SK-N-SH (cell line): Measurements from ENCODE around the gene CATSPER4. TPM values are rescaled to one million over a fixed set of nuclear protein-coding genes. Genes with fewer than 3 reads are reported as not detected.

Experiments used
- CTCF ChIA-PET: fragments of 300-600, 350-600 bp; formaldehyde crosslinking; extraction: SDS; loops from one replicate; lab custom pipeline; 2021; lab: Yijun Ruan, JAX
- POLR2A ChIA-PET: fragments of 350-600 bp; sonication (Branson Sonifier 250); formaldehyde crosslinking; extraction: SDS; loops from one replicate; lab custom pipeline; 2020; ENCODE audit warnings: antibody characterized with exemption, inconsistent platforms; lab: Yijun Ruan, JAX
- DNase-seq: peaks from one replicate; pipeline ENCODE4 v3.0.0; 2012
- H2AFZ ChIP-seq: fragments of 200-600 bp; sonication (generic); 2 replicates; pipeline ENCODE4 v1.8.1; 2016; ENCODE audit warnings: antibody characterized with exemption, mild to moderate bottlenecking, low read depth
- H3F3A ChIP-seq: fragments of 200-600 bp; sonication (generic); replicated peaks from 2 replicates; pipeline ENCODE3; 2016; ENCODE audit warnings: antibody characterized with exemption, mild to moderate bottlenecking; ENCODE audit not compliant: insufficient read depth
- H3K27ac ChIP-seq, 2 experiments: fragments of 200-500 bp in 1 of 2; fragments of 200-600 bp in 1 of 2; sonication (Bioruptor generic) in 1 of 2; sonication (generic), shearing (Covaris generic) in 1 of 2; 2 replicates each; pipeline versions ENCODE4 v1.5.1 to v1.6.1; 2014 to 2016; ENCODE audit warnings: low read depth in 2 of 2, inconsistent platforms in 1 of 2, low read length in 1 of 2, mild to moderate bottlenecking in 1 of 2, mixed read lengths in 1 of 2
- H3K27me3 ChIP-seq: fragments of 200-600 bp; sonication (generic), shearing (Covaris generic); 2 replicates; pipeline ENCODE4 v1.6.1; 2016; ENCODE audit warnings: mixed run types; ENCODE audit not compliant: insufficient read depth
- H3K36me3 ChIP-seq, 2 experiments: fragments of 200-500 bp in 1 of 2; fragments of 200-600 bp in 1 of 2; sonication (Bioruptor generic) in 1 of 2; sonication (generic) in 1 of 2; replicated peaks in 1 of 2; 2 replicates each; pipeline versions ENCODE3 to v1.5.1; 2014 to 2016; ENCODE audit warnings: low read length in 1 of 2, mild to moderate bottlenecking in 1 of 2; ENCODE audit not compliant: insufficient read depth in 2 of 2, control insufficient read depth in 1 of 2
- H3K4me1 ChIP-seq, 2 experiments: fragments of 200-500 bp in 1 of 2; fragments of 200-600 bp in 1 of 2; sonication (Bioruptor generic) in 1 of 2; sonication (generic), shearing (Covaris generic) in 1 of 2; 2 replicates each; pipeline versions ENCODE4 v1.5.1 to v1.6.1; 2014 to 2016; ENCODE audit warnings: low read depth in 1 of 2, low read length in 1 of 2, mixed run types in 1 of 2; ENCODE audit not compliant: insufficient read depth in 2 of 2, control insufficient read depth in 1 of 2
- H3K4me2 ChIP-seq: fragments of 200-600 bp; sonication (generic), shearing (Covaris generic); 2 replicates; pipeline ENCODE4 v1.6.1; 2017; ENCODE audit warnings: mixed run types
- H3K4me3 ChIP-seq, 2 experiments: fragments of 200-500 bp in 1 of 2; fragments of 200-600 bp in 1 of 2; sonication (Bioruptor generic) in 1 of 2; sonication (generic), shearing (Covaris generic) in 1 of 2; 2 replicates each; pipeline versions ENCODE4 v1.5.1 to v1.8.1; 2014 to 2016; ENCODE audit warnings: low read depth in 2 of 2, inconsistent platforms in 1 of 2, low read length in 1 of 2, mild to moderate bottlenecking in 1 of 2, mixed read lengths in 1 of 2, moderate library complexity in 1 of 2
- H3K79me2 ChIP-seq: fragments of 200-600 bp; sonication (generic); 2 replicates; pipeline ENCODE4 v1.8.1; 2017; ENCODE audit warnings: mild to moderate bottlenecking; ENCODE audit not compliant: insufficient read depth
- H3K9ac ChIP-seq: fragments of 200-600 bp; sonication (generic); 2 replicates; pipeline ENCODE4 v1.6.1; 2017; ENCODE audit warnings: mixed run types
- H3K9me2 ChIP-seq: fragments of 200-600 bp; sonication (generic); 2 replicates; pipeline ENCODE4 v1.6.1; 2017; ENCODE audit warnings: mixed run types
- H3K9me3 ChIP-seq: fragments of 200-600 bp; sonication (generic); 2 replicates; pipeline ENCODE4 v1.6.1; 2017; ENCODE audit warnings: mixed run types, mild to moderate bottlenecking, moderate library complexity
- H4K20me1 ChIP-seq: fragments of 200-600 bp; sonication (generic); 2 replicates; pipeline ENCODE4 v1.6.1; 2017; ENCODE audit warnings: mild to moderate bottlenecking, mixed run types; ENCODE audit not compliant: insufficient read depth
- CHD2 ChIP-seq: fragments of 150-350 bp; IDR thresholded peaks from 2 replicates; pipeline ENCODE4 v1.6.1; 2018; ENCODE audit warnings: low read length; ENCODE audit not compliant: partially characterized antibody
- ELF1 ChIP-seq: IDR thresholded peaks from 2 replicates; pipeline ENCODE4 v1.4.0; 2012
- FOSL2 ChIP-seq: IDR thresholded peaks from 2 replicates; pipeline ENCODE4 v1.4.0; 2012; ENCODE audit warnings: low read depth, mild to moderate bottlenecking, moderate library complexity, borderline replicate concordance
- GABPA ChIP-seq: IDR thresholded peaks from 2 replicates; pipeline ENCODE4 v1.4.0; 2012; ENCODE audit warnings: low read depth, mild to moderate bottlenecking
- JUND ChIP-seq: IDR thresholded peaks from 2 replicates; pipeline ENCODE4 v1.4.0; 2012
- MEF2A ChIP-seq: IDR thresholded peaks from 2 replicates; pipeline ENCODE4 v1.4.0; 2012; ENCODE audit warnings: low read depth, borderline replicate concordance
- MXI1 ChIP-seq: IDR thresholded peaks from 2 replicates; pipeline ENCODE4 v1.6.1; 2012; ENCODE audit warnings: mild to moderate bottlenecking, low read depth, low read length, improper control_type of control experiment
- NFIC ChIP-seq: IDR thresholded peaks from 2 replicates; pipeline ENCODE4 v1.4.0; 2012; ENCODE audit warnings: borderline replicate concordance
- PBX3 ChIP-seq: IDR thresholded peaks from 2 replicates; pipeline ENCODE4; 2012
- REST ChIP-seq: IDR thresholded peaks from 2 replicates; pipeline ENCODE4 v1.6.1; 2012; ENCODE audit warnings: mild to moderate bottlenecking, low read depth, low read length, moderate library complexity
- RFX5 ChIP-seq: IDR thresholded peaks from 2 replicates; pipeline ENCODE4 v1.6.1; 2012; ENCODE audit warnings: mild to moderate bottlenecking, improper control_type of control experiment, low read length
- SIN3A ChIP-seq: IDR thresholded peaks from 2 replicates; pipeline ENCODE4 v1.6.1; 2012; ENCODE audit warnings: low read depth, mild to moderate bottlenecking, low read length, moderate library complexity, borderline replicate concordance
- TCF12 ChIP-seq: IDR thresholded peaks from 2 replicates; pipeline ENCODE4 v1.4.0; 2012
- TEAD4 ChIP-seq: IDR thresholded peaks from 2 replicates; pipeline ENCODE4 v1.4.0; 2012; ENCODE audit warnings: mild to moderate bottlenecking, borderline replicate concordance; ENCODE audit not compliant: insufficient read depth
- YY1 ChIP-seq: IDR thresholded peaks from 2 replicates; pipeline ENCODE4 v1.4.0; 2012; ENCODE audit warnings: low read depth, mild to moderate bottlenecking
- WGBS: methylation state at CpG from one replicate; pipeline ENCODE4 v1.1.6; 2017; ENCODE audit warnings: low lambda C conversion rate; 5-methylcytosine and 5-hydroxymethylcytosine counted together
- polyA plus RNA-seq, 3 experiments: library from polyadenylated mRNA; depleted of rRNA; stranded (reverse); fragments of >200 nt; gene quantifications; 2 replicates each; pipeline ENCODE4 v1.2.3, GENCODE V29; 2012

Gene CATSPER4
- polyA plus RNA-seq, 1 of the 3 experiments (the other 2 are of a cell fraction), result not detected

- ChIA-PET POLR2A (no interaction called here), CTCF (interaction anchor here (1.3 to 3.4 kb wide), 2 partner anchors 14 kb away, joined by 3 to 13 read pairs; partner anchors contain the start of gene CEP85)
- Histone ChIP-seq H3K9ac (no peak overlapping the region), H3K36me3 (no peaks in the 10 kb centered on the region), H3F3A (no peaks in the 10 kb centered on the region), H3K9me3 (no peaks in the 10 kb centered on the region), H3K4me1 (peaks cover 0 to 2% of the 10 kb centered on the region in 2 experiments; a peak in 1 of 4 replicates), H4K20me1 (no peaks in the 10 kb centered on the region), H3K27me3 (no peaks in the 10 kb centered on the region; the same call in 1 of the 2 replicates), H2AFZ (no peak overlapping the region), H3K4me2 (no peak overlapping the region), H3K27ac (no peak overlapping the region), H3K4me3 (no peak overlapping the region), H3K9me2 (no peaks in the 10 kb centered on the region), H3K79me2 (no peaks in the 10 kb centered on the region)
- TF ChIP-seq FOSL2 (no peak), NFIC (no peak), JUND (no peak), TCF12 (no peak), PBX3 (no peak), CHD2 (no peak), TEAD4 (no peak)
- DNase-seq, result no peak
- WGBS, result 87% methylated on average over 22 of the region's 27 CpGs
Measured at GRCh38 chr1:26220199-26220912, 30.0 kb downstream of the CATSPER4 start.

GRCh38 chr1:26221094-26221493 lies 30.7 kb downstream of the CATSPER4 start:
- Histone ChIP-seq H3K4me1 (peaks cover 0 to 2% of the 10 kb centered on the region in 2 experiments; a peak in 1 of 4 replicates), H3K36me3 (no peaks in the 10 kb centered on the region), H3K9ac (no peak overlapping the region), H2AFZ (no peak overlapping the region), H4K20me1 (no peaks in the 10 kb centered on the region), H3F3A (no peaks in the 10 kb centered on the region), H3K79me2 (no peaks in the 10 kb centered on the region), H3K27me3 (peaks cover 6% of the 10 kb centered on the region; the same call in 1 of the 2 replicates), H3K4me3 (no peak overlapping the region), H3K9me2 (no peaks in the 10 kb centered on the region), H3K9me3 (no peaks in the 10 kb centered on the region), H3K4me2 (no peak overlapping the region), H3K27ac (no peak overlapping the region)
- CTCF ChIA-PET, result interaction anchor here (1.3 to 3.4 kb wide), 2 partner anchors 13 to 15 kb away, joined by 3 to 13 read pairs; partner anchors contain the start of gene CEP85
- POLR2A ChIA-PET, result no interaction called here
- TF ChIP-seq YY1 (no peak), REST (no peak), GABPA (no peak), RFX5 (no peak), MEF2A (no peak), SIN3A (no peak), ELF1 (no peak), MXI1 (no peak)
- DNase-seq, result no peak
- 85% methylated on average over 2 of the region's 2 CpGs for WGBS
